SK-N-SH treated with all-trans-retinoic acid at 6 μM for 48 hours (cell line): ENCODE data around the gene CEPT1.

ENCODE experiments used
- ATAC-seq: fragments of 200-7000 bp; cut with Tn5 transposase; 3 replicates; pipeline ENCODE4 v1.9.1; 2020; ENCODE audit warnings: mild to moderate bottlenecking, moderate library complexity
- ARNTL ChIP-seq: fragments of 450-650 bp; formaldehyde crosslinking; IDR thresholded peaks from 2 replicates; pipeline ENCODE4 v1.5.0; 2020; ENCODE audit warnings: low read depth, mild to moderate bottlenecking, moderate library complexity, borderline replicate concordance
- BACH2 ChIP-seq: fragments of 250-450 bp; sonication (Bioruptor Pico); IDR thresholded peaks from 2 replicates; pipeline ENCODE4 v1.9.0; 2021; ENCODE audit warnings: mild to moderate bottlenecking, borderline replicate concordance
- CREB5 ChIP-seq: fragments of 250-450 bp; sonication (Bioruptor Pico); IDR thresholded peaks from 2 replicates; pipeline ENCODE4 v1.5.1; 2020; ENCODE audit warnings: low read depth, mild to moderate bottlenecking, moderate library complexity
- ESRRG ChIP-seq: fragments of 250-450 bp; sonication (Bioruptor Pico); IDR thresholded peaks from 2 replicates; pipeline ENCODE4 v1.6.1; 2021; ENCODE audit warnings: mild to moderate bottlenecking
- GLIS3 ChIP-seq: fragments of 250-450 bp; sonication (Bioruptor Pico); IDR thresholded peaks from 2 replicates; pipeline ENCODE4 v1.5.0; 2020; ENCODE audit warnings: mild to moderate bottlenecking, moderate library complexity
- ISL1 ChIP-seq: fragments of 250-450 bp; sonication (Bioruptor Pico); IDR thresholded peaks from 2 replicates; pipeline ENCODE4 v2.1.2; 2022; ENCODE audit warnings: mild to moderate bottlenecking, moderate library complexity
- PATZ1 ChIP-seq: fragments of 250-450 bp; sonication (Bioruptor Pico); IDR thresholded peaks from 2 replicates; pipeline ENCODE4 v1.8.0; 2020; ENCODE audit warnings: mild to moderate bottlenecking, moderate library complexity, borderline replicate concordance
- RARB ChIP-seq: fragments of 250-450 bp; sonication (Bioruptor Pico); IDR thresholded peaks from 2 replicates; pipeline ENCODE4 v1.8.0; 2021; ENCODE audit warnings: mild to moderate bottlenecking, moderate library complexity
- TOX ChIP-seq: fragments of 250-450 bp; sonication (Bioruptor Pico); IDR thresholded peaks from 2 replicates; pipeline ENCODE4 v1.8.0; 2021; ENCODE audit warnings: mild to moderate bottlenecking, moderate library complexity, borderline replicate concordance
- ZFP3 ChIP-seq: fragments of 250-450 bp; sonication (Bioruptor Pico); IDR thresholded peaks from 2 replicates; pipeline ENCODE4 v1.5.0; 2020; ENCODE audit warnings: mild to moderate bottlenecking, moderate library complexity
- ZFP30 ChIP-seq: fragments of 450-650 bp; formaldehyde crosslinking; IDR thresholded peaks from 2 replicates; pipeline ENCODE4 v1.5.0; 2022; ENCODE audit warnings: mild to moderate bottlenecking, moderate library complexity
- ZNF565 ChIP-seq: fragments of 450-650 bp; formaldehyde crosslinking; conservative IDR thresholded peaks from 2 replicates; pipeline ENCODE4 v1.5.0; 2020; ENCODE audit warnings: low read depth, mild to moderate bottlenecking, moderate library complexity
- ZNF70 ChIP-seq: fragments of 450-650 bp; formaldehyde crosslinking; IDR thresholded peaks from 2 replicates; pipeline ENCODE4 v1.5.0; 2020; ENCODE audit warnings: mild to moderate bottlenecking, moderate library complexity
- ZNF8 ChIP-seq: fragments of 450-650 bp; formaldehyde crosslinking; IDR thresholded peaks from 2 replicates; pipeline ENCODE4 v1.5.0; 2020; ENCODE audit warnings: mild to moderate bottlenecking, moderate library complexity
- TF ChIP-seq, protein P1 (sequence below): fragments of 250-450 bp; sonication (Bioruptor Pico); IDR thresholded peaks from 2 replicates; pipeline ENCODE4 v1.5.0; 2020; ENCODE audit warnings: mild to moderate bottlenecking, moderate library complexity
- TF ChIP-seq, protein P2 (sequence below): fragments of 250-450 bp; sonication (Bioruptor Pico); IDR thresholded peaks from 2 replicates; pipeline ENCODE4 v1.8.0; 2021; ENCODE audit warnings: low read depth, mild to moderate bottlenecking, moderate library complexity, borderline replicate concordance
- TF ChIP-seq, protein P3 (sequence below): fragments of 250-450 bp; sonication (Bioruptor Pico); IDR thresholded peaks from 2 replicates; pipeline ENCODE4 v1.5.1; 2021; ENCODE audit warnings: mild to moderate bottlenecking, moderate library complexity

Gene CEPT1

DNA sequence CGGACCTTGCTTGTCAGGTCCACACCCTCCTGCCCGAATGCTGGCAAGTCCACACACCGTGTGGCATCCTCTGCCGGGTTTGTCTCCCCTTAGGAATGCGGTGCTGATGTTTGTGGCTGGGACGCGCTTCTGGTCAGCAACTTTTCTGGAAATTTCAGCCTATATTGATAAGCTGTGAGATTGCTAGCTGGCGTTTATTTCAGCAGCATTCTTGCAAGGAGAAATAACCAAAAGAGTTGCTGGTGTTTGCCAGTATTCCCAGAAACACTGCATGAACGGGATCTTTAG, 601 bp downstream of the CEPT1 start:
- TF ChIP-seq, protein P1, sequence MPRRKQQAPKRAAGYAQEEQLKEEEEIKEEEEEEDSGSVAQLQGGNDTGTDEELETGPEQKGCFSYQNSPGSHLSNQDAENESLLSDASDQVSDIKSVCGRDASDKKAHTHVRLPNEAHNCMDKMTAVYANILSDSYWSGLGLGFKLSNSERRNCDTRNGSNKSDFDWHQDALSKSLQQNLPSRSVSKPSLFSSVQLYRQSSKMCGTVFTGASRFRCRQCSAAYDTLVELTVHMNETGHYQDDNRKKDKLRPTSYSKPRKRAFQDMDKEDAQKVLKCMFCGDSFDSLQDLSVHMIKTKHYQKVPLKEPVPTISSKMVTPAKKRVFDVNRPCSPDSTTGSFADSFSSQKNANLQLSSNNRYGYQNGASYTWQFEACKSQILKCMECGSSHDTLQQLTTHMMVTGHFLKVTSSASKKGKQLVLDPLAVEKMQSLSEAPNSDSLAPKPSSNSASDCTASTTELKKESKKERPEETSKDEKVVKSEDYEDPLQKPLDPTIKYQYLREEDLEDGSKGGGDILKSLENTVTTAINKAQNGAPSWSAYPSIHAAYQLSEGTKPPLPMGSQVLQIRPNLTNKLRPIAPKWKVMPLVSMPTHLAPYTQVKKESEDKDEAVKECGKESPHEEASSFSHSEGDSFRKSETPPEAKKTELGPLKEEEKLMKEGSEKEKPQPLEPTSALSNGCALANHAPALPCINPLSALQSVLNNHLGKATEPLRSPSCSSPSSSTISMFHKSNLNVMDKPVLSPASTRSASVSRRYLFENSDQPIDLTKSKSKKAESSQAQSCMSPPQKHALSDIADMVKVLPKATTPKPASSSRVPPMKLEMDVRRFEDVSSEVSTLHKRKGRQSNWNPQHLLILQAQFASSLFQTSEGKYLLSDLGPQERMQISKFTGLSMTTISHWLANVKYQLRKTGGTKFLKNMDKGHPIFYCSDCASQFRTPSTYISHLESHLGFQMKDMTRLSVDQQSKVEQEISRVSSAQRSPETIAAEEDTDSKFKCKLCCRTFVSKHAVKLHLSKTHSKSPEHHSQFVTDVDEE = no peak
- TF ChIP-seq ZNF70 (CRISPR knock-in tag) (no peak), PATZ1 (CRISPR knock-in tag) (no peak), ZFP3 (no peak), ZNF8 (CRISPR knock-in tag) (no peak), ZFP30 (no peak), CREB5 (CRISPR knock-in tag) (no peak), BACH2 (no peak), ESRRG (CRISPR knock-in tag) (no peak)
- TF ChIP-seq, protein P2, sequence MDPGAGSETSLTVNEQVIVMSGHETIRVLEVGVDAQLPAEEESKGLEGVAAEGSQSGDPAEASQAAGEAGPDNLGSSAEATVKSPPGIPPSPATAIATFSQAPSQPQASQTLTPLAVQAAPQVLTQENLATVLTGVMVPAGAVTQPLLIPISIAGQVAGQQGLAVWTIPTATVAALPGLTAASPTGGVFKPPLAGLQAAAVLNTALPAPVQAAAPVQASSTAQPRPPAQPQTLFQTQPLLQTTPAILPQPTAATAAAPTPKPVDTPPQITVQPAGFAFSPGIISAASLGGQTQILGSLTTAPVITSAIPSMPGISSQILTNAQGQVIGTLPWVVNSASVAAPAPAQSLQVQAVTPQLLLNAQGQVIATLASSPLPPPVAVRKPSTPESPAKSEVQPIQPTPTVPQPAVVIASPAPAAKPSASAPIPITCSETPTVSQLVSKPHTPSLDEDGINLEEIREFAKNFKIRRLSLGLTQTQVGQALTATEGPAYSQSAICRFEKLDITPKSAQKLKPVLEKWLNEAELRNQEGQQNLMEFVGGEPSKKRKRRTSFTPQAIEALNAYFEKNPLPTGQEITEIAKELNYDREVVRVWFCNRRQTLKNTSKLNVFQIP = no peak
- TF ChIP-seq, protein P3, sequence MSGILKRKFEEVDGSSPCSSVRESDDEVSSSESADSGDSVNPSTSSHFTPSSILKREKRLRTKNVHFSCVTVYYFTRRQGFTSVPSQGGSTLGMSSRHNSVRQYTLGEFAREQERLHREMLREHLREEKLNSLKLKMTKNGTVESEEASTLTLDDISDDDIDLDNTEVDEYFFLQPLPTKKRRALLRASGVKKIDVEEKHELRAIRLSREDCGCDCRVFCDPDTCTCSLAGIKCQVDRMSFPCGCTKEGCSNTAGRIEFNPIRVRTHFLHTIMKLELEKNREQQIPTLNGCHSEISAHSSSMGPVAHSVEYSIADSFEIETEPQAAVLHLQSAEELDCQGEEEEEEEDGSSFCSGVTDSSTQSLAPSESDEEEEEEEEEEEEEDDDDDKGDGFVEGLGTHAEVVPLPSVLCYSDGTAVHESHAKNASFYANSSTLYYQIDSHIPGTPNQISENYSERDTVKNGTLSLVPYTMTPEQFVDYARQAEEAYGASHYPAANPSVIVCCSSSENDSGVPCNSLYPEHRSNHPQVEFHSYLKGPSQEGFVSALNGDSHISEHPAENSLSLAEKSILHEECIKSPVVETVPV (CRISPR knock-in tag) = no peak
- peak; percentile 86 for ATAC-seq

- no peak for ATAC-seq
- no peak for TF ChIP-seq ZFP3
- TF ChIP-seq GLIS3 (CRISPR knock-in tag) = no peak
- TF ChIP-seq, protein P3 (CRISPR knock-in tag) = no peak
- no peak for TF ChIP-seq TOX (CRISPR knock-in tag)
- no peak for TF ChIP-seq ISL1
- TF ChIP-seq, all 23 proteins: peak for 0
These were observed 1.5 kb downstream of the CEPT1 start for GRCh38 chr1:111141245-111142220.

GRCh38 chr1:111142356-111142975, 2.4 kb downstream of the CEPT1 start:
- no peak for ATAC-seq
- TF ChIP-seq, protein P1 = no peak
- TF ChIP-seq ARNTL (CRISPR knock-in tag) (no peak), ISL1 (no peak), RARB (CRISPR knock-in tag) (no peak), ZFP3 (no peak), PATZ1 (CRISPR knock-in tag) (no peak), ZNF565 (no peak)
- TF ChIP-seq, protein P2 = no peak
